Thyroid gland (tissue), 4 donors: ENCODE measurements around the gene ARSI.

ENCODE experiments used
- POLR2A ChIP-seq, 2 donors: fragments of 450-650 bp; IDR thresholded peaks; one replicate each; pipeline ENCODE4 v1.6.1; 2017; ENCODE audit warnings: antibody characterized with exemption in 2 of 2, mild to moderate bottlenecking in 2 of 2, moderate library complexity in 1 of 2
- TF ChIP-seq, protein P1 (sequence below), 6 experiments: fragments of 200-600 bp in 3 of 6; fragments of 450-650 bp in 3 of 6; sonication (generic) in 3 of 6; IDR thresholded peaks; one replicate each; pipeline ENCODE4 v1.5.1; 2016 to 2019; ENCODE audit warnings: antibody characterized with exemption in 6 of 6, mild to moderate bottlenecking in 2 of 6, inconsistent platforms in 1 of 6, moderate library complexity in 1 of 6

DNA sequence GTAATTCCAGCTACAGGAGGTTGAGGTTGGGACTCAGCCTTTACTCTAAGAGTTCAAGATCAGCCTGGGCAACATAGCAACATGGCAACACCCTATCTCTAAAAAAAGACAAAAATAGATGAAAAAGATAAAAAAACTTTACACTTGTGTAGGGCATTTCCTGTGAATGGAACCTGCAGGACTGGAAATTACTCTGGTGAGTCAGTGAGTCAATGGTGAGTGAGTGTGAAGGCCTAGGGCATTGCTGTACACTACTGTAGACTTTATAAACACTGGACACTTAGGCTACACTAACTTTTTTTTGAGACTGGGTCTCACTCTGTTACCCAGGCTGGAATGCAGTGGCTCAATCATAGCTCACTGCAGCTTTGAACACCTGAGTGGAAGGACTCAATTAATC is 19.5 kb upstream of the ARSI start:
- TF ChIP-seq, protein P1, sequence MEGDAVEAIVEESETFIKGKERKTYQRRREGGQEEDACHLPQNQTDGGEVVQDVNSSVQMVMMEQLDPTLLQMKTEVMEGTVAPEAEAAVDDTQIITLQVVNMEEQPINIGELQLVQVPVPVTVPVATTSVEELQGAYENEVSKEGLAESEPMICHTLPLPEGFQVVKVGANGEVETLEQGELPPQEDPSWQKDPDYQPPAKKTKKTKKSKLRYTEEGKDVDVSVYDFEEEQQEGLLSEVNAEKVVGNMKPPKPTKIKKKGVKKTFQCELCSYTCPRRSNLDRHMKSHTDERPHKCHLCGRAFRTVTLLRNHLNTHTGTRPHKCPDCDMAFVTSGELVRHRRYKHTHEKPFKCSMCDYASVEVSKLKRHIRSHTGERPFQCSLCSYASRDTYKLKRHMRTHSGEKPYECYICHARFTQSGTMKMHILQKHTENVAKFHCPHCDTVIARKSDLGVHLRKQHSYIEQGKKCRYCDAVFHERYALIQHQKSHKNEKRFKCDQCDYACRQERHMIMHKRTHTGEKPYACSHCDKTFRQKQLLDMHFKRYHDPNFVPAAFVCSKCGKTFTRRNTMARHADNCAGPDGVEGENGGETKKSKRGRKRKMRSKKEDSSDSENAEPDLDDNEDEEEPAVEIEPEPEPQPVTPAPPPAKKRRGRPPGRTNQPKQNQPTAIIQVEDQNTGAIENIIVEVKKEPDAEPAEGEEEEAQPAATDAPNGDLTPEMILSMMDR (IDR thresholded peaks at IDR 0.05): no peak
- TF ChIP-seq POLR2A (IDR thresholded peaks at IDR 0.05): no peak
